Measurements from ENCODE around the gene RBPMS2.

The RBPMS2 gene

GRCh38 chr15:64781299-64781698 lies 5.9 kb upstream of the RBPMS2 start:
- FAIRE-seq: no peak

- no peak for FAIRE-seq
Measured at GRCh38 chr15:64780600-64781156, 5.3 kb upstream of the RBPMS2 start.

GRCh38 chr15:64779630-64780029 lies 4.2 kb upstream of the RBPMS2 start:
- no peak for FAIRE-seq

GRCh38 chr15:64779024-64779423 lies 3.6 kb upstream of the RBPMS2 start:
- no peak for FAIRE-seq

GRCh38 chr15:64776402-64776786 lies 1.0 kb upstream of the RBPMS2 start:
- FAIRE-seq: no peak

- FAIRE-seq: no peak
Measured at GRCh38 chr15:64774629-64775493, 528 bp downstream of the RBPMS2 start.

GRCh38 chr15:64774037-64774628 lies 1.3 kb downstream of the RBPMS2 start:
- FAIRE-seq: no peak

- FAIRE-seq: no peak
Measured at GRCh38 chr15:64773606-64774005, 1.8 kb downstream of the RBPMS2 start.

GRCh38 chr15:64772964-64773363 lies 2.4 kb downstream of the RBPMS2 start:
- no peak for FAIRE-seq

GRCh38 chr15:64772488-64772887 lies 2.9 kb downstream of the RBPMS2 start:
- no peak for FAIRE-seq

GRCh38 chr15:64770626-64771025 lies 4.8 kb downstream of the RBPMS2 start:
- no peak for FAIRE-seq

GRCh38 chr15:64767203-64767602 lies 8.2 kb downstream of the RBPMS2 start:
- no peak for FAIRE-seq

GRCh38 chr15:64766058-64766457 lies 9.3 kb downstream of the RBPMS2 start:
- no peak for FAIRE-seq

- no peak for FAIRE-seq
Measured at GRCh38 chr15:64763874-64764273, 11.5 kb downstream of the RBPMS2 start.

GRCh38 chr15:64763462-64763861 lies 11.9 kb downstream of the RBPMS2 start:
- FAIRE-seq: no peak

- no peak for FAIRE-seq
Measured at GRCh38 chr15:64763021-64763420, 12.4 kb downstream of the RBPMS2 start.

- FAIRE-seq: no peak
Measured at GRCh38 chr15:64762546-64762945, 12.8 kb downstream of the RBPMS2 start.

- FAIRE-seq: no peak
Measured at GRCh38 chr15:64761156-64761555, 14.2 kb downstream of the RBPMS2 start.

GRCh38 chr15:64760056-64760455 lies 15.3 kb downstream of the RBPMS2 start:
- FAIRE-seq: no peak

- no peak for FAIRE-seq
Measured at GRCh38 chr15:64755427-64755940, 19.9 kb downstream of the RBPMS2 start.

- FAIRE-seq: no peak
Measured at GRCh38 chr15:64754663-64755426, 20.5 kb downstream of the RBPMS2 start.

GRCh38 chr15:64753480-64754185 lies 21.8 kb downstream of the RBPMS2 start:
- FAIRE-seq: no peak

GRCh38 chr15:64751464-64751863 lies 23.9 kb downstream of the RBPMS2 start:
- FAIRE-seq: no peak

Measured in G401.6 (cell line).